HL-60/S4 (cell line): ENCODE results near the gene NAA11.

Experiments
- in situ Hi-C: fragments of 300-500 bp; cut with MboI; formaldehyde crosslinking; loops from 2 replicates; pipeline ENCODE4 v1.14.3; 2022; ENCODE audit warnings: low sequenced_read_pairs

NAA11 gene

GRCh38 chr4:79325864-79326328 lies at the start of gene NAA11:
NAA11 (minus strand) TSS chr4:79326061; CDS start chr4:79325877, 184 bp downstream.
- in situ Hi-C loops, result no loop called here

- in situ Hi-C loops, result no loop called here
These were observed 44.2 kb upstream of the NAA11 start for GRCh38 chr4:79370026-79370425.

- in situ Hi-C loops, result no loop called here
These were observed 41.2 kb upstream of the NAA11 start for GRCh38 chr4:79367096-79367495.

- in situ Hi-C loops, result no loop called here
These were observed 40.6 kb upstream of the NAA11 start for GRCh38 chr4:79366422-79366821.

- in situ Hi-C loops, result no loop called here
These were observed 38.2 kb upstream of the NAA11 start for GRCh38 chr4:79364061-79364460.

GRCh38 chr4:79362626-79363025 lies 36.8 kb upstream of the NAA11 start:
- in situ Hi-C loops, result no loop called here

GRCh38 chr4:79360006-79360405 lies 34.1 kb upstream of the NAA11 start:
- in situ Hi-C loops, result no loop called here

GRCh38 chr4:79358438-79358837 lies 32.6 kb upstream of the NAA11 start:
- in situ Hi-C loops, result no loop called here

- in situ Hi-C loops, result no loop called here
These were observed 31.5 kb upstream of the NAA11 start for GRCh38 chr4:79357365-79357764.

- in situ Hi-C loops, result no loop called here
These were observed 27.2 kb upstream of the NAA11 start for GRCh38 chr4:79353075-79353474.

GRCh38 chr4:79348405-79348804 lies 22.5 kb upstream of the NAA11 start:
- in situ Hi-C loops, result no loop called here

- in situ Hi-C loops, result no loop called here
These were observed 16.2 kb upstream of the NAA11 start for GRCh38 chr4:79341893-79342653.

- in situ Hi-C loops, result no loop called here
These were observed 14.7 kb upstream of the NAA11 start for GRCh38 chr4:79340568-79340967.

- in situ Hi-C loops, result no loop called here
These were observed 12.3 kb upstream of the NAA11 start for GRCh38 chr4:79338148-79338547.

GRCh38 chr4:79334783-79335182 lies 8.9 kb upstream of the NAA11 start:
- in situ Hi-C loops, result no loop called here

- in situ Hi-C loops, result no loop called here
These were observed 8.5 kb upstream of the NAA11 start for GRCh38 chr4:79334341-79334740.

GRCh38 chr4:79331126-79331876 lies 5.4 kb upstream of the NAA11 start:
- in situ Hi-C loops, result no loop called here

GRCh38 chr4:79330720-79331119 lies 4.9 kb upstream of the NAA11 start:
- in situ Hi-C loops, result no loop called here

GRCh38 chr4:79325436-79325835 lies 425 bp downstream of the NAA11 start:
- in situ Hi-C loops, result no loop called here

GRCh38 chr4:79319975-79320374 lies 5.9 kb downstream of the NAA11 start:
- in situ Hi-C loops, result no loop called here

GRCh38 chr4:79317711-79318110 lies 8.2 kb downstream of the NAA11 start:
- in situ Hi-C loops, result no loop called here

- in situ Hi-C loops, result no loop called here
These were observed 10.0 kb downstream of the NAA11 start for GRCh38 chr4:79315891-79316290.
